HG03558 (cell line): ENCODE measurements around the gene ACKR2.

Experiments
- ATAC-seq: cut with Tn5 transposase; IDR thresholded peaks from one replicate; pipeline ENCODE4 v1.9.1; 2021; ENCODE audit warnings: moderate number of reproducible peaks; ENCODE audit not compliant: unreplicated experiment; ENCODE audit errors: extremely low read depth

ACKR2 gene

GRCh38 chr3:42827654-42828053 lies 18.4 kb downstream of the ACKR2 start:
- ATAC-seq: no peak

GRCh38 chr3:42829083-42829627 lies 19.9 kb downstream of the ACKR2 start:
- no peak for ATAC-seq

- ATAC-seq: no peak
These were observed 20.6 kb downstream of the ACKR2 start for GRCh38 chr3:42829628-42830436.

GRCh38 chr3:42830437-42831320 lies 21.4 kb downstream of the ACKR2 start:
- ATAC-seq: no peak

GRCh38 chr3:42831321-42831713 lies 22.1 kb downstream of the ACKR2 start:
- ATAC-seq: peak; percentile 43

GRCh38 chr3:42836150-42837123 lies 27.2 kb downstream of the ACKR2 start:
- no peak for ATAC-seq

- no peak for ATAC-seq
These were observed 29.3 kb downstream of the ACKR2 start for GRCh38 chr3:42838571-42838970.

- ATAC-seq: no peak
These were observed 30.4 kb downstream of the ACKR2 start for GRCh38 chr3:42839616-42840015.

- no peak for ATAC-seq
These were observed 32.1 kb downstream of the ACKR2 start for GRCh38 chr3:42841332-42841731.

GRCh38 chr3:42843713-42844411 lies 34.6 kb downstream of the ACKR2 start:
- ATAC-seq: no peak

GRCh38 chr3:42844412-42844713 lies 35.1 kb downstream of the ACKR2 start:
- ATAC-seq: no peak

GRCh38 chr3:42844815-42845214 lies 35.6 kb downstream of the ACKR2 start:
- ATAC-seq: no peak

GRCh38 chr3:42846685-42847522 lies 37.7 kb downstream of the ACKR2 start:
- no peak for ATAC-seq

- ATAC-seq: no peak
These were observed 38.5 kb downstream of the ACKR2 start for GRCh38 chr3:42847731-42848130.

- ATAC-seq: no peak
These were observed 39.8 kb downstream of the ACKR2 start for GRCh38 chr3:42849017-42849416.

GRCh38 chr3:42850263-42850662 lies 41.0 kb downstream of the ACKR2 start:
- no peak for ATAC-seq

GRCh38 chr3:42851228-42851834 lies 42.1 kb downstream of the ACKR2 start:
- no peak for ATAC-seq

- no peak for ATAC-seq
These were observed 43.2 kb downstream of the ACKR2 start for GRCh38 chr3:42852441-42852840.
